Activated naive CD4-positive, alpha-beta T cell treated with anti-CD3 and anti-CD28 coated beads, Interleukin-2, amount 50 U/mL, for 16 hours (primary cell): ENCODE results near the gene LRIG1.

Experiments
- DNase-seq: peaks from one replicate; pipeline ENCODE4 v3.0.0-alpha.2; 2020

Gene LRIG1

GRCh38 chr3:66502245-66502874 lies 1.5 kb upstream of the LRIG1 start:
- DNase-seq: no peak

DNA sequence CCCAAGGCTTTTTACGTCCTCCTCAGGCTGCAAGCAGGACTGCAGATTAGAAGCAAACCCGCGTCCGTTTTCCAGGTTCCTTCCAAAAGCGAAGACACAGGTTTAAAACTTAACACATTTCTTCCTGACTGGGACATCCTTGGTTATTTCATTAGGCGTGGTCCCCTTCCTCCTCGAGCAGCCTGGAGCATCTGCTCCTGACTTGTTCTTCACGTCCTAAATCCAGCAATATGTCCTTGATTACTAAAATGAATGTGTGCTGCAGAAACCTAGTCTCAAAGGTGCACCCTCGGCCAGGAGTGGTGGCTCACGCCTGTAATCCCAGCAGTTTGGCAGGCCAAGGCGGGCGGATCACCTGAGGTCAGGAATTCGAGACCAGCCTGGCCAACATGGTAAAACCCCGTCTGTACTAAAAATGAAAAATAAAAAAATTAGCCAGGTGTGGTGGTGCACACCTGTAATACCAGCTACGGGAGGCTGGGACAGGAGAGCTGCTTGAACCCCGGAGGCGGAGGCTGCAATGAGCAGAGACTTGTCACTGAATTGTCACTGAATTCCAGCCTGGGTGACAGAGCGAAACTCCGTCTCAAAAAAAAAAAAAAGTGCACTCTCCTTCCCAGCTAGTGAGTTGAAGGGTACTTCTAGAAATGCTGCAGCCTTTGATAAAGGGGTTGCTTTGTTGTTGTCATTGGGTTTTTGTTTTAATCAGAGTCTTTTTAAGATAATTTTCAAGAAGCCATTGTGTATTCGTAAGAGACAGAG lies 842 bp upstream of the LRIG1 start:
- no peak for DNase-seq

- DNase-seq: peak; percentile 50
Measured at GRCh38 chr3:66499881-66500575, 794 bp downstream of the LRIG1 start.

DNA sequence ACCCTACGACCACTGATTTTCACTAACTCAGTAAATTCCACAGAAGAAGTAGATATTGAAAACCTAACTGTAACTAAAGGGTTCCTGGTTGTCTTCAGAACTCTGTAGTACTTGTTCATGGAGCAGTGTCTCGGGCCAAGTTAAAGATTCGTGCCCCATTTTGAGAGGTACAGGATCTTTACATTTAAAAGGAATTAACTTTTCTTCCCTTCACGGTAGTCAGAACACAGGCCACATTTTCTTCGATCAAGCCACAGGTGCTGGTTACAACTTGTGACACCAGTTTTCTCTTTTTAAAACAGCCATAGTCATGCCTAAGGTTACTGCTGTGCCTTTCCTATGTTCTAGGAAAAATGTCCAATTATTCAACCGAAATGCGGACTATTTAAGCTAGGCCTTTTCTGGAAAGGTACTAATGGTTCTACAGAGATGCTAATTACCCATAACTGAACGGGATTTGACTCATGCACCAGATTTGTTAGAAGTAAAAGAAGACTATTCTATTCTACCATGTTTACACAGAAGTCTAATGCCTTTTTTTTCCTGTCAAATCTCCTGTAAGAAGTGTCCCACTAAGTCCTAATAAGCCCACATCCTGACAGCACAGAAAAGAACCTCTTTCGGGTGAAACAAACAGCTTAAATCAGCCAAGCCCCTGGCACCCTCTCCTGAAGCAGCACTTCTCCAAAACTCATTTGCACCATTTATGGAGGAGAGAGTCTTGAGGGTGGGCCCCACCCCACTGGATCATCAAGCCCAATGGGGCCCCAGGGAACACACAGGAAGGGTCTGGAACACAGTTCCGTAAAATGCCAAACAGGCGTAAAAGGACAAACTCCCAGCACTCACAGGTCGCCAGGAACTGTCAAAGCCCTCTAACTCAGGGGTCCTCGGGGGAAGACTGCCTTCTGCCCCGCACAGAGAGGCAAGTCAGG lies 1.9 kb downstream of the LRIG1 start:
- DNase-seq: no peak

DNA sequence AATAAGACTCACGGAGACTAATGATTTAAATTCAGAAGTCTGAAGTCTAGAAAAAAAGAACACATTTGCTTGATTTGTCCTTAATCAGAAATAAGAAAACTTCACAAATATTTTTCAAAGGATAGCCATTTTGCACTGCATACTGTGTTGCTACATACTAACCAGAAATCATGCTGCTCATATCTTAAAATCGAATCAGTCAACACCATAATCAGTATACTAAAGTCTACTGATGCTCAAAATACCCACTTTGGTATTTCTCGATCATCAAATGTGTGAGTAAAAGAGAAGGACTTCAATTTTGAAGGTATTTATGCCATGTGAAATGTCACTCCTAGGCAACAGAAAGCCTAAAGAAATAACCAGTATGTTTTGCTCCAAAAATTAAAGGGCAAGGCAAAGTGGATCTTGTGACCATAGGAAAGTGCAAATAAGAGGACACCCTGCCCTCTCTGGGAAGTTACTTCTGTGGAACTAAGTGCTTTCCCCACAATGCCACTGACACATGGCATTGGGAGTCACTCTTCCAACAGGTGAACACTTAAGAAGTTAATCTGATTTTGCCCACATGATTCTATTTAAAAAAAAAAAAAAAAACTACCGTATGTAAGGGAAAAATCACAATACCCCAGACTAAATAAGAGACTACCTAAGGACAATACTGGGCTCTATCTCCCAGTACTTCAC lies 2.7 kb downstream of the LRIG1 start:
- DNase-seq: no peak

- DNase-seq: no peak
Measured at GRCh38 chr3:66497288-66497984, 3.4 kb downstream of the LRIG1 start.

DNA sequence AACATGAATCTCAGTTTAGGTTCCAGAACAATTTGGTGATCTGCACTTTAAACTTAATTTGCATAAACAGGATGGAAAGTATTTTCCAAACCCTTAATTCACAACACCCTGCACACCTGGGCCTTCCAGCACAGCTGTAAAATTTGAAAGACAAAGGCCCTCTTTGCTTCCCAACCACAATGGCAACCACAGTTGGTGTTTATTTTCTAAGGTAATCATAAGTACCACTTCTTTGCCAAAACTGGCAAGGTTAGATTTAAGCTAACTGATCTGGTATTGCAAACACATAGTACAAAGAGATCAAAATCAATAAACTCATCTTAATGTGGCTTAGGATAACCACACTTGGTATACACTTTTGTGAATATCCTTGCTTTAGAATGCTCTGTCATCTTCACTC lies 4.1 kb downstream of the LRIG1 start:
- DNase-seq: no peak

GRCh38 chr3:66496301-66496700 lies 4.5 kb downstream of the LRIG1 start:
- no peak for DNase-seq

DNA sequence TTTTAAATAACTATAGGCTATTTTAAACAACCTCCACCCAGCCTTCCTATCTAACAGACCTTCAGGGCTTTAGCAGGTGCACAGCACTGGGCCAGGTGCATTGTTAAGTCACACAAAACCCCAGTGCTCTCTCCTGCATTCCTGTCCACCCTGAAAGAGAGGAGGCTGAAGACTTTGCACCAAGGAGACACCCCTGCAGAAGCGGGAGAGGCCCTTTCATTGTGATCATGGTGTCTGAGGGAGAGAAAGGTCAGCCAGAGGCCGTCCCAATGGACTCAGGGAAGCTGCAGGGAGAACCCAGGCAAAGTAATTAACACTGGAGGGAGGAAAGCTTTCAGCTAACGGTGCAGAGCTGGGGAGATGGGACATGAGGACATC lies 5.2 kb downstream of the LRIG1 start:
- DNase-seq: no peak

GRCh38 chr3:66494959-66495667 lies 5.7 kb downstream of the LRIG1 start:
- DNase-seq: no peak

DNA sequence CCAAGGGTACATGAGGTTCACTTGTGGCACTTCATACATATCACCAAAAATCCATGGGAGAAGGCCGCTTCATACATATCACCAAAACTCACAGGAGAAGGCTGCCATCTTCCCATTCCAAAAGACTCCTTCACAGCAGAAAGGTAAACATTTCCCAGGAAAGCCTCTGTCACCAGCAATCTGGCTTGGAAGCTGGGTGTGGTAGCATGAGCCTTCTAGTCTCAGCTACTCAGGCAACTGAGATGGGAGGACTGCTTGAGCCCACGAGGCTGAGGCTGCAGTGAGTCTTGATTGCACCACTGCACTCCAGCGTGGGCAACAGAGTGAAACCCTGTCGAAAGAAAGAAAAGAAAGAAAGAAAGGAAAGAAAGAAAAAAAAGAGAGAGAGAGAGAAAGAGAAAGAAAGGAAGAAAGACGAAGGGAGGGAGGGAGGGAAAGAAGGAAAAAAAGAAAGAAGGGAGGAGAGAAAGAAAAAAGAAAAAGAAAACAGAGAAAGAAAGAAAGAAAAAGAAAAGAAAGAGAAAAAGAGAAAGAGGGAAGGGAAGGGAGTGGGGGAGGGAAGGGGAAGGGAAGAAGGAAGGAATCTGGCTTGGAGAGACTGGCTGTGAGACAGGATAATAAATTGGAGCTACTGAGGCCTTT lies 7.2 kb downstream of the LRIG1 start:
- no peak for DNase-seq

DNA sequence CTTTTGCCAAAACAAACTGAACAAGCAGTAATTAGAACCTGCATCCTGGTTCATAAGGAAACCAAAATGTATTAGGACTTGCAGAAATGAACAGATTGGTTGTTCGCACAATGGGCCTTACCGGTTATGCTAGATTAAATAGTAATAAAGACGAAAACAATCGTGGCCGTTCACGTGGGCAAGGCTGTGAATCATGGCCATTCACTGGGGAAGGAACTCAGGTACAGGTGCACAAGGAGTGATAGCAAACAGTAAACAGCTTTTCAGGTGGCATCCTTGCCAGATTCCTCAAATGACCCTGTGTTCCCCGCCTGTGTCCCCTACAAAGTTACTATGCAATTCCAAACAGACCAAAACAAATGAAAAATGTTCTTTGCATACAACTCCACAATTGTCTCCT lies 8.2 kb downstream of the LRIG1 start:
- DNase-seq: no peak

DNA sequence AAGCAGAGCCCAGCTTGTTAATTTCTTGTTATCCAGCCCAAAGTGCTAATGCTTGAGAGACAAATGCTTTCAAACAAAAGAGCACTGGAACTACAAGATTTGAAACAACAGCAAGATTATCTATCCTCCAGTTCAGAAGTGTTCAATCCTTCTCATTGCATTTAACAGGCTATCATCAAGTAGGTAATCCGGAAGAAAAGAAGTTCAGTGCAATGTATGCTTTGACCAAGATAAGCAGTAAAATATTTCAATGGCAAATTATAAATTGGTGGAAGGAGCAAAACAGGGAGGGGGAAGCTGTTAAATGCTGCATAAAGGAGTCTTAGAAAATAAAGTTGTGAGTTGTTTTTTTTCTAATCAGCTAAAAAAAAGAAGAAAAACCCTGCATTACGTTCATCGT lies 8.8 kb downstream of the LRIG1 start:
- DNase-seq: no peak

GRCh38 chr3:66490984-66491383 lies 9.8 kb downstream of the LRIG1 start:
- no peak for DNase-seq

GRCh38 chr3:66490214-66490613 lies 10.6 kb downstream of the LRIG1 start:
- DNase-seq: no peak

DNA sequence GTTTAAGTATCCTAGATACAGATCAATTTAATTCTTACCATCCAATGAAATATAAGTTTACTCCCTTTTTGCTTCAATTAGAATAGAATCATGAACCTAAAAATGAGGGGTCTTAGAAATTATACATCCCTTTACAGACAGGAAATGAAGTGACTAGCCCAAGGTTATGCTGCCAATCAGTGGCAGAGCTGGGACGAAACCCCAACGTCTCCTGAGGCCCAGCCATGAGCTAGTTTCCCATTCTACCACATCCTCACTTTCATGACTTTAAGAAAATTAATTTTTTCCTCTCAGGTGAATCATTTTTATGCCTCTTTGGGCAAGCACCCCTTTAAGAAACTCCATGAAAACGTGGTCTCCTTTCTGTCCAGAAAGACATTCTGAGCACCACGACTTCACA lies 11.2 kb downstream of the LRIG1 start:
- no peak for DNase-seq

- DNase-seq: no peak
Measured at GRCh38 chr3:66489115-66489514, 11.7 kb downstream of the LRIG1 start.

- no peak for DNase-seq
Measured at GRCh38 chr3:66488492-66488891, 12.3 kb downstream of the LRIG1 start.

DNA sequence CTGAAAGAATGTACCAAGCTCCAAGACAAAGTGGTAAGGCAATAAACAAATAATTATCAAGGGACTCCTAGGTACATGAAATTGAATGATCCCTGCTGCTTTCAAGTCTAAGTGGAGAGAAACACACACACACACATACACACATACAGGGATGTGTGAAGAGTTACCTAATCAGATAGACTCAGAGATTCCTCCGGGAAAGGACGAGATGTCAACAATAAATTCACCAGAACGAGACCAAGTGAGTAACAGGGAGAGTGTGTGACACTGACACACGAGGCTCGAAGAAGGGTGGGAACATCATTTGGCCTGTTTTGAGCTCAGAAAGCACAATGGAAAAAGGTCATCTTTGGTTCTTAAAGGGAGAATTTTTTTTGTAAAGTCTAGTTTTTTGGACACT lies 13.4 kb downstream of the LRIG1 start:
- no peak for DNase-seq

- DNase-seq: no peak
Measured at GRCh38 chr3:66486646-66487045, 14.2 kb downstream of the LRIG1 start.

DNA sequence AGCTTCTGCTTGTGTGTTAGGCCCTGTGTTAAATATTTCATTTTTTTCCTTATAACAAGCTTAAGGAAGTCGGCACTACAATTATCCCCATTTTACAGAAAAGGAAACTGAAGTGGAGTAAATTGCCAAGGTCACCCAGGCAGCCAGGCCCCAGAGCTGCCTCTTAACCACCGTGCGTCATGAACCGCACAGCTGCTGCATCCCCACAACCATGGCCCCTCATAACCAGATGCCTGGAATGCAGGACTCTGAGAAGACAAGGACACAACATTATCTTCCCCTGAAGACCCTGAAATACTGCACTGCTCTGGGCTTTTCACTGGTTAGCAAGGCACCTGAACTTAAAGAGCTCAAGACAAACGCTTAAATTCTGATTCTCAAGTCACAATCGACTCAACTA lies 14.6 kb downstream of the LRIG1 start:
- DNase-seq: no peak
